NCI-H1092 (cell line): ENCODE measurements around the gene GNG7.
"Not testable (repeated sequence)": the region's sequence is repeated elsewhere in the genome, so short reads cannot be mapped to it uniquely, and the experiment has no call there.

Experiments
- DNase-seq: peaks from one replicate; lab custom pipeline; 2025; lab: John Stamatoyannopoulos, UW

GNG7 gene

DNA sequence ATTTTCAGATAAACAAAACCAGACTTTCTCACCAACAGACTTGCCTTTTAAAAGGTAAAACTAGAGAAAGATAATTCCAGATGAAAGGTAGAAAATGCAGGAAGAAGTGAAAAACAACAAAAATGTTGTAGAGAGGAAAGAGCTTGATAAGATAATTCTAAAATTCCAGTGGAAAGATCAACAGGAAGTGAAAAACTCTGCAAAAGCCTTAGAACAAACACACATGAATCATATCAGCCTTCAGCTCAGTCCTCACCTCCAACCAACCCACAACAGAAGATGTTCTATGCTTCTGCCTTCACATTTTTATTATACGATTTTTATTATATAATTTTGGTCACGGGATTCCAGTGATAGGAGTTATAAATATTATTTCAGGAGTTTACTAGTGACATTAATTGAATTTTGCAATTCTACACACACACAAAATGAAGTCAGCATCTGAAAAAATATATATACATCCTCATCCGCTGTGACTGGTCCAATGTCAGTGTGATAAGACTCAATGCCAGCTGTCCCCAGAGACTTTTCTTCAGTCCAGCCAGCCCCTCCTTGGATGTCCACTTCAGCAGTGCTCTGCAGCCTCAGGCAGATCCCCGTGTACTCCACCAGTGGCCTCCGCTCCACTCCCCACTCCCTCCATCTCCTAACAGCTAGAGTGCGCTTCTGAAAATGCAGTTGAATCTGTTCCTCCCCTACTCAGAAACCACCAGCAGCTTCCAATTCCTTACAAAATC lies 168.6 kb downstream of the GNG7 start:
- no peak for DNase-seq

DNA sequence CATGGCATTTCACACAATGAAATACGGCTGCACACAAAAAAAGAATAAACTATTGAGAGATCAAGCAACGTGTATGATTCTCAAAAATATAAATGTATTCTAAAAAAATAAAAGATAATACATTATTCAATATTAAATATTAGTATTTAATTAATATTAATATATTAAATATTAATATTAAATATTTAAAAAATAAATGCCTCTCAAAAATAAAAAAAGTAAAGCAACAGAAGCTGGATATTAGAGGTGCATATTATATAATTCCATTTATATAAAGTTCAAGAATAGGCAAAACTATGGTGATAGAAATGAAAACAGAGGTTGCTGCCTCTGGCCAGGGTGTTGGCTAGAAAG lies 169.4 kb downstream of the GNG7 start:
- DNase-seq: no peak

DNA sequence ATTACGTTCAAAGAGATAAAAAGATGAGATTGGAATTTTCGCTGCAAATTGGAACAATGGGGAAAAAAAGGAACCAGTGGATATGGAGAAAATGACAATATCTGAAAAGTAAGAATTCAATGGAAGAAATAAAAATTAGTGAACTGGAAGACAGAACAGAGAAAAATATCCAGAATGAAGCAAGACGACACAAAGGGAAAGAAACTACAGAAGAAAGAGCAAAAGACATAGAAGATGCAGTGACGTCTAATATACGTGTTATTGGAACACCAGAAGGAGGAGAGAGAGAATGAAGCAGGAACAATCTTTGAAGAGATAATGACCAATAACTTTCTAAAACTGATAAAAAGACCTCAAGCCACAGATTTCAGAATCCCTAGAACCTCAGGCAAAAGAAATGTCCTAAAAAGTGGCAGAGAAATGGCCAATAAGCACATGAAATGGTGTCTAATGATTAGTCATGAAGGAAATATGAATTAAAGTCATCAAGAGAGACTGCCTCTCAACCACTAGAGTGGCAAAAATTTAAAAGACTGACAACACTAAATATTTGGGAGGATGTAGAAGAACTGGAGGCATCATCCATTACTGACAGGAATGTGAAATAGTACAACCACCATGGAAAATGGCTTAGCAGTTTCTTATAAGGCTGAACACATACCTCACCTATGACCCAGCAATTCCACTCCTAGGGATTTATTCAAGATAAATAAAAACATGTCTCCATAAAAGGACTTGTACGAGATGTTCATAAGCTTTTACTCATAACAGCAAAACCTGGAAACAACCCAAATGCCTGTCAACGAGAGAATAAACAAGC lies 170.0 kb downstream of the GNG7 start:
- no peak for DNase-seq

DNA sequence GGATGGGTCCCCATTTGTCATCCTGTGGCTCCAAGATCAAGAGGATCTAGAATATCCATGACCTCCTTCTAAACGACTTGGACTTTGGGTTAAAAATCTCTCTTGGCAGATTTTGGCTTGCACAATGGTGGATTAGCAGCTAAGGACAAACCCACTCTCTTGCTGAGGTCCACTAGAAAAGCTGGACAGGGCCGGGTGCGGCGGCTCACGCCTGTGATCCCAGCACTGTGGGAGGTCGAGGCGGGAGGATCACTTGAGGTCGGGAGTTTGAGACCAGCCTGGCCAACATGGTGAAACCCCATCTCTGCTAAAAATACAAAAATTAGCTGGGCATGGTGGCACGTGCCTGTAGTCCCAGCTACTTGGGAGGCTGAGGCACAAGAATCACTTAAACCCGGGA lies 172.6 kb downstream of the GNG7 start:
- DNase-seq: not testable (repeated sequence)

DNA sequence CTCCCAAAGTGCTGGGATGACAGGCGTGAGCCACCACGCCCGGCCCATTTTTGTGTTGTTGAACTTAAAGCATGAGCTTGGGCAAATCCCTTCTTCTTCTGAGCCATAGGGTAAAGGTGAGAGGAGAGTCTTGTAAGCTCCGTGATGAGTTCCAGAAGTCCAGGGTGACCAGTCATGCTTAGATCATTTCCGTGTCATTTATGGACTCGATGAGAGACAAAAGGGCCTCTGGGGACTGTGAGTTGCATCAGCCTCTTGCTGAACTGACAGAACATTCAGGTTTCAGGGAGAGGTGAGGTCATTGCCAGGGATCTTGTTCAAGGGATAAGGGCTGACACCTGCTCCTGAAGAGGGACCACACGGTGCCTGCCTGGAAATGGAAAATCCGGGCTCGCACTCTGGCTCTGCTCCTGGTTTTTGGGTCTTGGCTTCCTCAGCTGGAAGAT lies 173.0 kb downstream of the GNG7 start:
- no peak for DNase-seq

DNA sequence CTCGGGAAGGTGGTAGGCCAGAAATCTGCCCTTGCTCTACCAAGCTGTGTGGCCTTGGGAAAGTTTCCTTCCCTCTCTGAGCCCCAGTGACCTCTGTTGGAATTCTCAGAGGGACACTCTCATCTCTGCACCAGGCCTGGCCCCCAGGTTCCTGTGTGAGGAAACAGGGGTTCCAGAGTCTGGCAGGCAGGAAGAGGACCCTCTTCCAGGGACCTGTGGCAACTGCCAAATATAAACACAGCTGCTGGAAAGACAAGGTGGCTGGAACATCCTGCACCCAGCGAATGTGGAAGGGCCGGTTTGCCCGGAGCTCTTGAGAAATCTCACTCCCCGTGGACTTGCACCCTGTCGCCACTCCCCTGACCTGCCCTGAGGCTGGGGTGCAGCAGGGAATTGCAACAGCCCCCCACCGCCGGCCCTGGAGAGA lies 173.8 kb downstream of the GNG7 start:
- DNase-seq: no peak

DNA sequence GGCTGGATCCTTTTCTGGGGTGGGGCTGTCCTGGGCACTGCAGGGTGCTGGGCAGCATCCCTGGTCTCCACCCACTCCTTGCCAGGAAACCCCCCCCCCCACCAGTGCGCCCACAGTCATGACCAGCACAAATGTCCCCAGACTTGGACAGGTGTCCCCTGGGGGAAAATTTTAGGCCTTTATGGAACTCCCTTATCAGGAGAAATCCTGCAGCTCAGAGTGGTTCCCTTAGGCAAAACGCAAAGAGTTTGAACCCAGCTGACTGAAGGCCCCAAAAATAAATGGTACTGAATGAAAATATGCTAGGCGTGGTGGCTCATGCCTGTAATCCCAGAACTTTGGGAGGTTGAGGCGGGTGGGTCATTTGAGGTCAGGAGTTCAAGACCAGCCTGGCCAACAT lies 174.8 kb downstream of the GNG7 start:
- DNase-seq: no peak

DNA sequence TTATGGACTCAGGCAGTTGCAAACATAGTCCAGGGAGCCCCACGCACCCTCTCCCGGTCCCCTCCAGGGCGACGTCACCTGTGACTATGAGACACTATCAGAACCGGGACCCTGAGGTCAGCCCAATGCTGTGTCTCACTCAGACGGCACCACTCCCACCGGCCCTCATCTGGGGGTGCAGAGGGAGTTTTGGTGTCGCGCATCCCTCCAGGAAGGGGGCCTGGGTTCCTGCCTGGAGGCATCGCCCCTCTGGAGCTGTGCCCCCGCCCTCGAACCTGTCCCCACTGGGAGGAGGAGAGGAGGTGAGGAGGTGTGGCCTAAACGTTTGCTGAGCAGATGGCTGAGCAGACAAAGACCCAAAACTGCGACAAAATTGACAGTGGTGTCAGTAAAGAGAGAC lies 175.3 kb downstream of the GNG7 start:
- DNase-seq: no peak

DNA sequence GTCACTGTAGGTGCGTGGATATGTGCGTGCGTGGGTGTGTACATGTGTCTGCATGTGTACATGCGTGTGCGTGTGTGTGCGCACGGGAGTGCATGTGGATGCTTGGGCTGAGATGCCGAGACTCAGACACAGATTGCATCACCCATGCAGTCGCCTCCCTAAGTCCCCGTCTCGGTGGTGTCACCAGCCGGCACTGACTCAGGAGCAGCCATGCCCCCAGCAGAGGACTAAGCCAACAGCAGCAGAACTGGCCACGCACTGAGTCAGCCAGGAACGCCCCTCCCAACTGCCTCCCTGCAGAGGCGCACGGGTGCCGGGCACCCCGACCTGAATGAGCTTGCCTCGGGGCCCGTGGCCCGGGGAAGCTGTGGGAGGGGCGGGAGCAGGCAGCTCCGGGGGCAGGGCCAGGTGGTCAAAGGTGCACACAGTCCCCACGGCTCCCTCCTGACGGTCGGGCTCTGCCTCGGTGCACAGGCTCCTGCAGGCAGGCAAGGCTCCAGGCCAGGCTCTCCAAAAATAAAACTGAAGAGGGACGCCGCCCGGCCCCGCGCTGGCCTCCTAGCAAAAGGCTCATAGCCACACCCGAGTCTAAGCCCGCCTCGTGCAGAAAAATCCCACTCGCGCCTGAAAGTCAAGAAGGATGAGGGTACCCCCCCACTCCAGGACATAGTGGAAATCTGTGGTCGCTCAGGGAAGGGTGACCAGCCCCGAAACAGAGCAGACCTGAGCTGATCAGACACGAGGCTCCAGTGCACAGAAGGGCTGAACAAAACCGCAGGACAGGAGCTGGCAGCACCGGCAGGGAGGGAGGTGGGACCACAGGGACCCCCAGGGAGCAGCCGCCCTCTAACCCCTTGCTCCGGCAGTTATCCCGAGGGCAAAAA lies 177.4 kb downstream of the GNG7 start:
- no peak for DNase-seq

DNA sequence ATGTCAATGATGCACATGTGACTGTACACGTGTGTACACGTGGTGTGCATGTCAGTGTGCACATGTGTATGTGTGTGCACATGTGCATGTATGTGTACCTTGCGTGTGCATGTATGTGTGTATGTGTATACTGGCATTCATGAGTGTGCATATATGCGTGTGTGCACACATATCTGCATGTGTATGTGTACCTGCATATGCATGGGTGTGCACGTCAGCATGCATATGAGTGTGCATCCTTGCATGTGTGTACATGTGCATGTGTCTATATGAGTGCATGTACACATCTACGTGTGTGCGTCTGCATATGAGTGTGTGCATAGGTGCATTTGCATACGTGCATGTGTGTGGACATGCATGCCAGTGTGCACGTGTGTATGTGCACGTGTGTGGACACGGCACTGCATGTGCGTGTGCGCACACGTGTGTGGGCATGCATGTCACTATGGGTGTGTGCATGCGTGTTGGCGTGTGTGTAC lies 178.1 kb downstream of the GNG7 start:
- no peak for DNase-seq

DNA sequence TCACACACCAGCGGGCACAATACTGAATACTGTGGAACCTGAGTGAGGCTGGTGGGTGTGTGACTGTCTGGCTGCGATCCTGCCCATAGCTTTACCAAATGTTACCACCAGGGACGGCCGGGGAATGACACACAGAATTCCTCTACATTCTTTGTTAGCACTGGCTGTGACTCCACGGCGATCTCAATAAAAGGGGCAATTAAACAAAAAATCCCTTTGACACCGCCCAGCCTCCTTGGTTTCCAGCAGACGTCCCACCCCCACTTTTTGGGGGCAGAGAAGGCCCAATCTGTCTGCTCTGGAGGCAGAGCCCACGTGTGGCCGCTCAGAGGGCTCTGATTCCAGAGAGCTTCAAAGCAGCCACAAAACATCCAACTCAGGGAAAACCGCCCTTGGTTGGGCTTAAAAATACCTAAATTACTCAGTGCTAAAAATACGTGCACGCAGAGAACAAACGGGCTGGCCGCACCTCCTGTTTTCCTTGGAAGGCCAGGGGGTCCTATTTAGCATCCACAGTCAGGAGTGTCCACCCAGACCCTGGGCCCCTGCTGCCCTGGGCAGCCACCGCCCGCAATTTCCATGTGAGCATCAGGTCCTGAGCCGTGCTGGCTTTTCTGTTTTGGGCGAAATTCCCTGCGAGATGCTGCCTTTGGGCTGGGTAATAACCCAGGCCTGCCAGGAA lies 178.7 kb downstream of the GNG7 start:
- DNase-seq: no peak

DNA sequence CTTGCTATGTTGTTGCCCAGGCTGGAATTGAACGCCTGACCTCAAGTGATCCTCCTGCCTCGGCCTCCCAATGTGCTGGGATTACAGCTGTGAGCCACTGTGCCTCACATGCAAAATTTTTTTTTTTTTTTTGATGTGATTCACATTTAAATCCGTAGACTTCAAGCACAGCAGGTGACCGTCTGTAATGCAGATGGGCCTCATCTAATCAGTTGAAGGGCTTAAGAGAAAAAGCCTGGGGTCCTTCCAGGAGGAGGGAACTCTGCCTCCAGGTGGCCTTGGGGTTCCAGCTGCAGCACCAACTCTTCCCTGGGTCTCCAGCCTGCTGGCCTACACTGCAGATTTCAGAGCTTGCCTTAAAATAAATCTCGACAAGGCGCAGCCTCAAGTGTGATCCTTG lies 183.0 kb downstream of the GNG7 start:
- DNase-seq: no peak

DNA sequence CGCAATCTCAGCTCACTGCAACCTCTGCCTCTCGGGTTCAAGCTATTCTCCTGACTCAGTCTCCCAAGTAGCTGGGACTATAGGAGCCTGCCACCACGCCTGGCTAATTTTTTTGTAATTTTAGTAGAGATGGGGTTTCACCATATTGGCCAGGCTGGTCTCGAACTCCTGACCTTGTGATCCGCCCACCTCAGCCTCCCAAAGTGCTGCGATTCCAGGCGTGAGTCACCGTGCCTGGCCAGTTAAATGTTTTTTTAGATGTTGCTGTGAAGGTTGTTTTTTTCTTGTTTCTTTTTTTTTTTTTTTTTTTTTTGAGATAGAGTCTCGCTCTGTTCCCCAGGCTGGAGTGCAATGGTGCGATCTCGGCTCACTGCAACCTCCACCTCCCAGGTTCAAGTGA lies 183.6 kb downstream of the GNG7 start:
- DNase-seq: not testable (repeated sequence)

DNA sequence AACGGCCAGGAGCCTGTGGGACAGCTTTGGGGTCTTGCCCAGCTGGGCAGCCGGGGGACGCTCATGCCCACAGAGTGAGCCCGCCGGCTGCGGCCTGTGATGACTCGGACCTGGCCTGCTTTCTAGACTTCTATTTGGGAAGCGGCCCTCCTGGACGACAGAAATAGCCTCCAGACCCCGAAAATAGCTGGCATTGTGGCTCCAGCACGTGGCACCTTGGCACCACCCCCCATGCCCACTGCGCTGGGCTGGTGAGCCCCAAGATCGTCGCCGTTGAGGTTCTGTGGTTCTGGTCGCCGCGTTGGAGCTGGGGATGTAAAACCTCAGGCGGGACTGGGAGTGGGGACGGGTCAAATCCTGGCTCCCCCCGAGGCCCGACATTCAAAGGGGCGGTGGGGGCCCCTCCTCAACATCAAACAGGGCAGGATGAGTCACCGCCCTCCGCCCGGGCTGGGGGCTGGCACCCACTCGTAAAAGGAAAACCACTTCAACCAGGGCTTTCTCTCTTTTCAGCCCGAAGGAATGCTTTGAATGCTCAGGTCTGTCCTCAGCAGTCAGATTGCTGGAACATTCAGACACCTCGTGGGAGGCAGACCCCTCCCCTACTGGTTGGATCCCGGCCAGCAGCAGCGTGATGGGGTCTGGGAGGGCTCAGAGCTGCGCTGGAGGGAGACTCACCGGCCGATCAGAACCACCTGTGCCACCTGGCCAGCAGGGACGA lies 184.5 kb downstream of the GNG7 start:
- DNase-seq: no peak

DNA sequence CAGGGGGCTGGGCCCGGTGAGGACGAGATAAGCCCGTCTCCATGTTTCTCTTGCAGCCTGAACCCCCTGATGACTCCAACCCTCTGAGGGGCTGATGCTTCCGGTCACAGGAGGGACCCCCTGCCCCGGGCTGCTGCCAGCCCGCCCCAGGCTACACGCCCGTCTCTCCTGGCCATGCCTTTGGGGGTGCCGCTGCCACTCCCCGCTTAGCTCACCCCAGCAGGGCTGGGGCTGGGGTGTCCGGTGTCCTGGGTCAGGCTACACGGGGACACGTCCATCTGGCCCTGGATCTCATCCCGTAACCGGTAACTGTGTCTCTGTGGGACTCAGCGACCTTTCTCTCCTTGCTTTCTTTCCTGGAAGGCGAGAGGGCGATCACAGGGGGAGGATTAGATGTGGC lies 185.8 kb downstream of the GNG7 start:
- no peak for DNase-seq

DNA sequence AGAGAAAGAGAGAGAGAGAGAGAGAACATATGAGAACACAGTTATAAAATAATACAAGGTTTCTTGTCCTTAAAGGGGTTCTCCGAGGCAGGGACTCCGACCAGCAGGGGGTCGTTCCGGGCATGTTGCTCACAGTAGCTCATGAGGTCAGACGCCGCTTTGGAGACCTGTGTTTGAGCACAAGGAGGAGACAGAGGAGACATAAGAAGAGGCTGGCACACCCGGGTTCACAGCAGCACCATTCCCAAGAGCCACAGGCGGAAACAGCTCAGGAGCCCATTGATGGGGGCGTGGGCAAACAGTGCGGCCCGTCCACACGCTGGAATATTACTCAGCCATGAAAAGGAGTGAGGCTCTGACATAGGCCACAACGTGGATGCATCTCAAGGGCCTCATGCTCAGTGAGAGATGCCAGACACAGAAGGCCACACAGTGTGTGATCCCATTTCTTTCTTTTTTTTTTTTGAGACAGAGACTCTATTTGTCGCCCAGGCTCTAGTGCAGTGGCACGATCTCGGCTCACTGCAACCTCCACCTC lies 187.4 kb downstream of the GNG7 start:
- no peak for DNase-seq

DNA sequence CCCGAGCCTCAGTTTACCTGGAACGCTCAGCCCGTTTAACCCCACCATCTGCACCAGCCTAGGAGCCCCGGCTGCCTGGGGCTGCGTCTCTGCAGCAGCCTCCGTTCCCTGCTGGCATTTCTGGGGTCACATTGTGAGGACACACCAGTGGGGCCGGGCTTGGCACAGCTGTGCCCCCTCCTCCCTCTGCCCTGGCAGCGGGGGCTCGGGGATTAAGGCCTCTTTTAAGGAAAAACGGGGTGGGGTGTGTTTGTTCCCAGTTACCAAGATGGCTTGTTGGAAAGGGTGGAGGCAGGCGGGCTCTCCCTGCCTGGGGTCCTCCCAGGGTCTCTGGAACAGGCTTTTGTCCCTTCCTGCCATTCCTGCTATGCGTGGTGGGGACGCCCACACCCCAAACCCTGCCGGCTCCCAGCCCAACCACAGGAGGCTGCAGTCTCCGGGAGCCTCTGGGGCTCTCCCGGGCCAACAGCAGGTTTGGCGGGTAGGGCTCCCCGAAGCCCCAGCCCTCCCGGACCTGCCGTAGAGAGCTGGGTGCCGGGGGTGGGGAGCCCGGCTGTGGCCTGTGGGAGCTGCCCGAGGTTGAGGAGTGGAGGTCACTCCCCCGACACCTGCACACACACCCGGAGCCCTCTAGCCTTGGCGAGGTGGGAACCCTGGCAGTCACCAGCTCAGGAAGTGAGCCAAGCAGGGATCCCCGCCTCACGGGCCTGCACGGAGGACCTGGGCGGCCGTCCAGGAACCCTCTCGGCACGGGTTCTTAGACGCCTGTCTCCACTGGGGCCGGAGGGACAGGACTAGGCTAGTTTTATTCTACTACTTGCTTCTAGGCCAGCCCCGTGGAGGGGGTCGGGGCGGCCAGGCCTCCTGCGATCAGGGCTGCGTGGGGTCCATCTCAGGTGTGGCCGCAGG lies 189.7 kb downstream of the GNG7 start:
- DNase-seq: no peak

DNA sequence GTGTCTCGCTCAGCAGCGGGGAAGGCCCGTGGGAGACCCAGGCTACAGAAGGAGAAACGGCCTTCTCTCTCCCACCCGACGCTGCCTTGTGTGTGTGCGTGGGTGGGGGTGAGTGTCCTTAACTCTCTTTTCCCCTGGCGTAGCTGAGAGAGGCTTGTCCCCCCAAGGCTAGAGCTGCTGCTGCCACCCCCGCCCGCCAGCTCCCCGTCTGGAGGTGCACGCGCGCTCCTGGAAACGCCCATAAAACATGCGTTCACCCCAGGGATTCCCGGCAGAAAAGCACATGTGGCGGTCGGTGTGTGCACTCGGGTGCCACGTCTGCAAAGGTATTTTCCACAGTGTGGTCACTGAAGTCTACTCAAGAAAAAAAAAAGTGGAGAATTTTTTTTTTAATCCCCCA lies 190.5 kb downstream of the GNG7 start:
- no peak for DNase-seq

DNA sequence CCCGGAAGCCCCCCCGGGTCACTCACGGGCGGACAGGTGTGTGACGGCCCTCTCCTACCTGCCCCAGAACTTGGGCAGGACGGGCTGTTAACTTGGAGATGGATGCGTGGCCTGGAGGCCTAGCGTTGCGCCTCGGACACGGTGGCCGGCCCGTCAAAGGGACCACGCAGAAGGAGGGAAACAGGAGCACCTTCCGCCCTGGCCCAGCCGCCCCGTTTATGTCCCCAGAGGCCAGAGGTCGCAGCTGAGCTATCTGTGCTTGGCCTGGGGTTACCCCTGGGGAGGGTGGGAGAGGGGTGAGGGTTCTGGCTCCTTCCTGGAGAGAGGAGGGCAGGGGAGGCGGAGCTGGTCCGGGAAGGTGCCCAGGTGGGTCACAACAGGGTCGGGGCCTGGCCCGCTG lies 190.9 kb downstream of the GNG7 start:
- no peak for DNase-seq

DNA sequence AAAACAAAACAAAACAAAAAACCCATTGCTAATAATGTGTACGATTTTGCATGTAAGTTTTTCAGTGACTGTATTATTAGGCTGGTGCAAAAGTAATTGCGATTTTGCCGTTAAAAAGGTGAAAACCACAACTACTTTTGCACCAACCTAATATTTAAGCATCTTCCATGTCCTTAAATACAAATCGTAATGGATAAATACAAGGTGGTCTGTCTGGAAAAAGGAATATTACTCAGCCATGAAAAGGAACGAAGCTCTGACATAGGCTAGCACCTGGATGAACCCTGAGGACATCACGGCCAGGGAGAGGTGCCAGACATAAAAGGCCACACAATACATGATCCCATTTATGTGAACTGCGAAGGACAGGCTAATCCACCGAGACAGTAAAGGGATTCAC lies 193.4 kb downstream of the GNG7 start:
- DNase-seq: no peak
